ENCODE measurements around the gene LYPD6B. TPM values are rescaled to one million over a fixed set of nuclear protein-coding genes. Genes with fewer than 3 reads are reported as not detected.

LYPD6B gene
- total RNA-seq, 1 experiment from 2014 or later: 2.0 TPM

DNA sequence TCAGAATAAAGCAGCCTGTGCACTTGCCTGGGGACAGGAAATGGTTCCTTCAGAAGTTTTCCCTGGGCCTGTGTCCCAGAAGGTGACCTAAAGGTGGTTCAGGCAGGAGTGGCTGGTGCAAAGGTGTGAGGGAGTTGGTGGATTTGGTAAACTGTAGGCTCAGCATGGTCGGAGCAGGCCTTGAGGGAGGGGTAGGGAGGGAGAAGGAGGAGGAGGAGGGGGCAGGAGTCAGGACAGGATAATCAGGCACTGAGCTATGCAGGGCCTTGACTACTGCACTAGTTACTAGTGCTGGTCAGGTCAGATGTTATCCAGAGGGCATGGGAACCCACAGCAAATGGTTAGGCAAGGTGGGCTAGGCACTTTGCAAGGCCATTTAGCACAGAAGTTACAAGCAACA, 21.3 kb downstream of the LYPD6B start:
- no CpG with 5 or more reads among the region's 1 CpG for WGBS (ENCODE audit: extremely low coverage, insufficient read length, low lambda C conversion rate)

More for the DNA sequence above, 21.3 kb downstream of the LYPD6B start:
- TF ChIP-seq, protein P1, sequence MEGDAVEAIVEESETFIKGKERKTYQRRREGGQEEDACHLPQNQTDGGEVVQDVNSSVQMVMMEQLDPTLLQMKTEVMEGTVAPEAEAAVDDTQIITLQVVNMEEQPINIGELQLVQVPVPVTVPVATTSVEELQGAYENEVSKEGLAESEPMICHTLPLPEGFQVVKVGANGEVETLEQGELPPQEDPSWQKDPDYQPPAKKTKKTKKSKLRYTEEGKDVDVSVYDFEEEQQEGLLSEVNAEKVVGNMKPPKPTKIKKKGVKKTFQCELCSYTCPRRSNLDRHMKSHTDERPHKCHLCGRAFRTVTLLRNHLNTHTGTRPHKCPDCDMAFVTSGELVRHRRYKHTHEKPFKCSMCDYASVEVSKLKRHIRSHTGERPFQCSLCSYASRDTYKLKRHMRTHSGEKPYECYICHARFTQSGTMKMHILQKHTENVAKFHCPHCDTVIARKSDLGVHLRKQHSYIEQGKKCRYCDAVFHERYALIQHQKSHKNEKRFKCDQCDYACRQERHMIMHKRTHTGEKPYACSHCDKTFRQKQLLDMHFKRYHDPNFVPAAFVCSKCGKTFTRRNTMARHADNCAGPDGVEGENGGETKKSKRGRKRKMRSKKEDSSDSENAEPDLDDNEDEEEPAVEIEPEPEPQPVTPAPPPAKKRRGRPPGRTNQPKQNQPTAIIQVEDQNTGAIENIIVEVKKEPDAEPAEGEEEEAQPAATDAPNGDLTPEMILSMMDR (conservative IDR thresholded peaks at IDR 0.05): no peak
- H2BK20ac ChIP-seq (ENCODE audit: low read depth, low read length, poor library complexity, severe bottlenecking): no peak overlapping the region
- no peak overlapping the region for H2BK5ac ChIP-seq (ENCODE audit: insufficient read length, low read length)
- H3K27me3 ChIP-seq (ENCODE audit: insufficient read depth, low read length): no peaks in the 10 kb centered on the region
- Mint-ChIP-seq H3K27ac (peak overlapping the region in 1 of 3 experiments; percentile 93; a peak in 1 of 7 replicates), H3K4me1 (peaks cover 0 to 4% of the 10 kb centered on the region in 2 experiments; a peak in 1 of 4 replicates), H3K9me3 (no peaks in the 10 kb centered on the region), H3K36me3 (ENCODE audit: insufficient read depth in 1 of 3, low read depth in 3 of 3) (no peaks in the 10 kb centered on the region), H3K4me3 (no peak overlapping the region), H3K27me3 (ENCODE audit: low read depth) (no peaks in the 10 kb centered on the region)
- no peak overlapping the region for H4K8ac ChIP-seq (replicated peaks; ENCODE audit: insufficient read length, low read depth, low read length)
- H2AFZ ChIP-seq (ENCODE audit: low read length): no peak overlapping the region
- H4K91ac ChIP-seq (ENCODE audit: insufficient read length, low read depth, low read length): no peak overlapping the region
- no peaks in the 10 kb centered on the region for H4K20me1 ChIP-seq (ENCODE audit: control insufficient read depth, insufficient read depth, insufficient read length)
- no peak overlapping the region for H3T11ph ChIP-seq (ENCODE audit: low read length)
- no peak overlapping the region for H2BK120ac ChIP-seq (ENCODE audit: low read depth, low read length, poor library complexity, severe bottlenecking)
- H3K14ac ChIP-seq (ENCODE audit: insufficient read depth, low read length): no peak overlapping the region
- no peaks in the 10 kb centered on the region for H3K4me1 ChIP-seq (ENCODE audit: insufficient read depth, low read length)
- no peak overlapping the region for H3K56ac ChIP-seq (ENCODE audit: insufficient read length, low read depth, low read length)
- H2BK12ac ChIP-seq (ENCODE audit: insufficient read length, low read depth, low read length): no peak overlapping the region
- no peak overlapping the region for H2AK5ac ChIP-seq (ENCODE audit: insufficient read length, low read length)
- H3K79me1 ChIP-seq (ENCODE audit: insufficient read depth, low read depth, low read length, poor library complexity, severe bottlenecking): no peaks in the 10 kb centered on the region
- H3K27ac ChIP-seq (ENCODE audit: insufficient read length, low read depth, low read length): no peak overlapping the region
- no peak overlapping the region for H3K9ac ChIP-seq (ENCODE audit: extremely low read depth, insufficient read length, low read length)
- DNase-seq: no peak
- H2BK15ac ChIP-seq (ENCODE audit: low read depth, low read length): no peak overlapping the region
- no peak overlapping the region for H3K4ac ChIP-seq (ENCODE audit: low read depth, low read length)
- H3K4me2 ChIP-seq (ENCODE audit: insufficient read depth, insufficient read length, low read length): no peak overlapping the region
- H3K23me2 ChIP-seq (ENCODE audit: insufficient read length, low read depth, low read length, poor library complexity, severe bottlenecking): no peaks in the 10 kb centered on the region
- no peak overlapping the region for H4K5ac ChIP-seq (ENCODE audit: insufficient read length, low read depth, low read length)
- no peak overlapping the region for H3K23ac ChIP-seq (ENCODE audit: insufficient read length, low read depth, low read length)
- no peaks in the 10 kb centered on the region for H3K79me2 ChIP-seq (ENCODE audit: insufficient read depth, low read length)
- no peak overlapping the region for H3K18ac ChIP-seq (ENCODE audit: insufficient read length, low read depth, low read length)
- H3K9me3 ChIP-seq (ENCODE audit: control insufficient read depth, low read depth, low read length): no peaks in the 10 kb centered on the region

Measured in H9 (cell line).